Fibroblast of gingiva (primary cell): ENCODE measurements around the gene PHLDA3.
A peak's percentile ranks its signal among the peaks of the same experiment; 100 is the strongest.
"Not testable (repeated sequence)": the region's sequence is repeated elsewhere in the genome, so short reads cannot be mapped to it uniquely, and the experiment has no call there.

Source experiments
- DNase-seq: peaks from one replicate; pipeline ENCODE4 v3.0.0-alpha.2; 2011; ENCODE audit warnings: low read depth

Gene PHLDA3

GRCh38 chr1:201503397-201504176 lies 34.6 kb upstream of the PHLDA3 start:
- DNase-seq: peak; percentile 89

- DNase-seq: no peak
Observed at GRCh38 chr1:201502511-201502857, 33.5 kb upstream of the PHLDA3 start.

- no peak for DNase-seq
Observed at GRCh38 chr1:201501812-201502510, 33.0 kb upstream of the PHLDA3 start.

GRCh38 chr1:201501144-201501543 lies 32.2 kb upstream of the PHLDA3 start:
- DNase-seq: no peak

GRCh38 chr1:201500670-201501120 lies 31.7 kb upstream of the PHLDA3 start:
- no peak for DNase-seq

GRCh38 chr1:201499795-201500669 lies 31.0 kb upstream of the PHLDA3 start:
- DNase-seq: no peak

GRCh38 chr1:201499191-201499590 lies 30.2 kb upstream of the PHLDA3 start:
- DNase-seq: no peak

GRCh38 chr1:201498621-201499020 lies 29.6 kb upstream of the PHLDA3 start:
- no peak for DNase-seq

GRCh38 chr1:201497935-201498509 lies 29.0 kb upstream of the PHLDA3 start:
- DNase-seq: no peak

GRCh38 chr1:201496296-201496690 lies 27.3 kb upstream of the PHLDA3 start:
- DNase-seq: no peak

- peak; percentile 88 for DNase-seq
Observed at GRCh38 chr1:201495551-201496295, 26.7 kb upstream of the PHLDA3 start.

- DNase-seq: no peak
Observed at GRCh38 chr1:201493757-201494617, 25.0 kb upstream of the PHLDA3 start.

GRCh38 chr1:201493026-201493656 lies 24.2 kb upstream of the PHLDA3 start:
- not testable (repeated sequence) for DNase-seq

- DNase-seq: no peak
Observed at GRCh38 chr1:201491896-201492511, 23.0 kb upstream of the PHLDA3 start.

GRCh38 chr1:201490708-201491131 lies 21.7 kb upstream of the PHLDA3 start:
- DNase-seq: no peak

GRCh38 chr1:201489643-201490261 lies 20.8 kb upstream of the PHLDA3 start:
- no peak for DNase-seq

- DNase-seq: peak; percentile 96
Observed at GRCh38 chr1:201488830-201489589, 20.0 kb upstream of the PHLDA3 start.

GRCh38 chr1:201487742-201488141 lies 18.8 kb upstream of the PHLDA3 start:
- no peak for DNase-seq
